ENCODE measurements around the gene SOCS4. TPM values are rescaled to one million over a fixed set of nuclear protein-coding genes. Genes with fewer than 3 reads are reported as not detected.
A peak's percentile ranks its signal among the peaks of the same experiment; 100 is the strongest.

The SOCS4 gene
- total RNA-seq, 1 experiment from 2014 or later = 35.5 TPM

DNA sequence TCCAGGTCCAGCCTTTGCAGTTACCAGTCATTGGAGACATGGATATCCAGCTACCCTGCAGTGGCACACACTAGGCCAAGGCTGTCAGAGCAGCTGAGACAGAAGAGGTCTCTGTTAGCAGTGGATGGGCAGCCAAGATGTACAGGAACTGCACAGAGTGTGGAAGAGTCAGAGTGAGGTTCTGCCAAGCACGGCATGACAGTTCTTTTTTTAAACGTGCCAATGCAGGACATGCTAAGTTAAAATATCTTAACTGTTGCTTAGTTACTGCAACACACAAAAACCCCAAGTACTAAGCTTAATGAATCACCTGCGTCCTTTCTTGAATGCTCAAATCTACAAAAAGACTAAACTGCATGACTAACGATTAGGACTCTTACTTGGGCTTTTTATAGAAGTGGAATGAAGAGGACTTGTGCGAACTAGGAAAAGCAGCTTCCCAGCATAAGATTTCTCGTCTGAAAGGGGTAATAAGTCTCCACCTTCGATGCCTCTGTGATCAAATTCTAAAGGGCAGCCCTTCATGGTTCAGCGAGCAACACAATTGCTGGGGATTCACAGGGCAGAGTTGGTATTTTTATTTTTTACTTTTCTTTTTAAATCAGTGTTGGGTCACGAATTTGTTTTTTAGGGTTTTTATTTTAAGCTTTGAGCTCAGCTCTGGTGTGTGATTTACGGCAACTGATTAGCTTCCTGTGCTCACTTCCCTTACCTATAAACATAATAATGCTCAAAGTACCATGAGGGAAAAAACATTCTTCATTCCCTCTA, 45.0 kb downstream of the SOCS4 start:
- ChIA-PET CTCF (interaction anchor here (0.5 kb wide), 1 partner anchor 590 kb away, joined by 6 read pairs; no protein-coding TSS in a partner anchor), POLR2A (ENCODE audit: low non-redundant PET) (no interaction called here)
- H3K9me3 ChIP-seq (ENCODE audit: low read depth, low read length, poor library complexity, severe bottlenecking) = no peaks in the 10 kb centered on the region
- TF ChIP-seq EZH2 (IDR thresholded peaks at IDR 0.05; ENCODE audit: borderline replicate concordance, low read depth, low read length, poor library complexity, severe bottlenecking) (no peak), CTCF (conservative IDR thresholded peaks at IDR 0.05; ENCODE audit: low read depth, low read length) (no peak)
- intact Hi-C loops (cut with micrococcal nuclease; ENCODE audit: unreplicated experiment) = no loop called here
- no peak overlapping the region for H3K4me3 ChIP-seq (ENCODE audit: low read depth, low read length, poor library complexity, severe bottlenecking)
- no peak overlapping the region for H3K27ac ChIP-seq (ENCODE audit: low read depth, low read length, poor library complexity, severe bottlenecking)
- H3K27me3 ChIP-seq (replicated peaks; ENCODE audit: insufficient read depth, low read depth, low read length, poor library complexity) = no peaks in the 10 kb centered on the region
- peaks cover 7% of the 10 kb centered on the region for H3K36me3 ChIP-seq (ENCODE audit: insufficient read depth, low read length, poor library complexity, severe bottlenecking)
- no peak for DNase-seq (ENCODE audit: low spot score)
- no TSS peak for BruUV-seq (replicated peaks)
- peaks cover 30% of the 10 kb centered on the region for H3K4me1 ChIP-seq (ENCODE audit: insufficient read depth, low read length, poor library complexity, severe bottlenecking)

- Histone ChIP-seq H3K4me3 (ENCODE audit: low read depth, low read length, poor library complexity, severe bottlenecking) (no peak overlapping the region), H3K4me1 (ENCODE audit: insufficient read depth, low read length, poor library complexity, severe bottlenecking) (peaks cover 30% of the 10 kb centered on the region), H3K27ac (ENCODE audit: low read depth, low read length, poor library complexity, severe bottlenecking) (no peak overlapping the region), H3K9me3 (ENCODE audit: low read depth, low read length, poor library complexity, severe bottlenecking) (no peaks in the 10 kb centered on the region), H3K36me3 (ENCODE audit: insufficient read depth, low read length, poor library complexity, severe bottlenecking) (peaks cover 7% of the 10 kb centered on the region), H3K27me3 (replicated peaks; ENCODE audit: insufficient read depth, low read depth, low read length, poor library complexity) (no peaks in the 10 kb centered on the region)
- peak; percentile 53 for DNase-seq (ENCODE audit: low spot score)
- BruUV-seq (replicated peaks) = no TSS peak
- POLR2A ChIA-PET (ENCODE audit: low non-redundant PET) = no interaction called here
- intact Hi-C loops (cut with micrococcal nuclease; ENCODE audit: unreplicated experiment) = no loop called here
- CTCF ChIA-PET = no interaction called here
- TF ChIP-seq EZH2 (IDR thresholded peaks at IDR 0.05; ENCODE audit: borderline replicate concordance, low read depth, low read length, poor library complexity, severe bottlenecking) = no peak
- no peak for TF ChIP-seq CTCF (conservative IDR thresholded peaks at IDR 0.05; ENCODE audit: low read depth, low read length)
Measured at GRCh38 chr14:55073856-55074255, 46.8 kb downstream of the SOCS4 start.

- no peak for DNase-seq (ENCODE audit: low spot score)
Measured at GRCh38 chr14:55074662-55075061, 47.6 kb downstream of the SOCS4 start.

More at GRCh38 chr14:55074662-55075061, 47.6 kb downstream of the SOCS4 start:
- CTCF ChIA-PET = no interaction called here
- POLR2A ChIA-PET (ENCODE audit: low non-redundant PET) = no interaction called here
- no peak overlapping the region for H3K27ac ChIP-seq (ENCODE audit: low read depth, low read length, poor library complexity, severe bottlenecking)
- no peak overlapping the region for H3K4me3 ChIP-seq (ENCODE audit: low read depth, low read length, poor library complexity, severe bottlenecking)
- H3K27me3 ChIP-seq (replicated peaks; ENCODE audit: insufficient read depth, low read depth, low read length, poor library complexity) = no peaks in the 10 kb centered on the region
- TF ChIP-seq CTCF (conservative IDR thresholded peaks at IDR 0.05; ENCODE audit: low read depth, low read length) (no peak), EZH2 (IDR thresholded peaks at IDR 0.05; ENCODE audit: borderline replicate concordance, low read depth, low read length, poor library complexity, severe bottlenecking) (no peak)
- no TSS peak for BruUV-seq (replicated peaks)
- intact Hi-C loops (cut with micrococcal nuclease; ENCODE audit: unreplicated experiment) = no loop called here
- H3K9me3 ChIP-seq (ENCODE audit: low read depth, low read length, poor library complexity, severe bottlenecking) = no peaks in the 10 kb centered on the region
- H3K4me1 ChIP-seq (ENCODE audit: insufficient read depth, low read length, poor library complexity, severe bottlenecking) = peaks cover 30% of the 10 kb centered on the region
- peaks cover 4% of the 10 kb centered on the region for H3K36me3 ChIP-seq (ENCODE audit: insufficient read depth, low read length, poor library complexity, severe bottlenecking)

Data from A673 (cell line).